ENCODE results near the gene EMX1. TPM values are rescaled to one million over a fixed set of nuclear protein-coding genes. Genes with fewer than 3 reads are reported as not detected.

EMX1 gene
- total RNA-seq, 1 donor = not detected

- no peak for DNase-seq (ENCODE audit: low read depth)
- no peak overlapping the region for H3K4me3 ChIP-seq (ENCODE audit: low read depth, low read length)
- TF ChIP-seq CTCF (IDR thresholded peaks at IDR 0.05; ENCODE audit: insufficient read depth, low read depth, low read length) = no peak
Measured at GRCh38 chr2:72979896-72980295, 62.6 kb downstream of the EMX1 start.

GRCh38 chr2:72980535-72981217 lies 63.4 kb downstream of the EMX1 start:
- peak; percentile 5 for DNase-seq (ENCODE audit: low read depth)
- no peak overlapping the region for H3K4me3 ChIP-seq (ENCODE audit: low read depth, low read length)
- TF ChIP-seq CTCF (IDR thresholded peaks at IDR 0.05; ENCODE audit: insufficient read depth, low read depth, low read length) = no peak

- no peak for TF ChIP-seq CTCF (IDR thresholded peaks at IDR 0.05; ENCODE audit: insufficient read depth, low read depth, low read length)
- H3K4me3 ChIP-seq (ENCODE audit: low read depth, low read length) = no peak overlapping the region
- DNase-seq (ENCODE audit: low read depth) = no peak
Measured at GRCh38 chr2:72981536-72981935, 64.2 kb downstream of the EMX1 start.

GRCh38 chr2:72982219-72982618 lies 64.9 kb downstream of the EMX1 start:
- no peak for TF ChIP-seq CTCF (IDR thresholded peaks at IDR 0.05; ENCODE audit: insufficient read depth, low read depth, low read length)
- no peak overlapping the region for H3K4me3 ChIP-seq (ENCODE audit: low read depth, low read length)
- peak; percentile 6 for DNase-seq (ENCODE audit: low read depth)

GRCh38 chr2:72982781-72983499 lies 65.6 kb downstream of the EMX1 start:
- no peak for DNase-seq (ENCODE audit: low read depth)
- TF ChIP-seq CTCF (IDR thresholded peaks at IDR 0.05; ENCODE audit: insufficient read depth, low read depth, low read length) = no peak
- H3K4me3 ChIP-seq (ENCODE audit: low read depth, low read length) = no peak overlapping the region

GRCh38 chr2:72983500-72984161 lies 66.3 kb downstream of the EMX1 start:
- no peak for DNase-seq (ENCODE audit: low read depth)
- no peak overlapping the region for H3K4me3 ChIP-seq (ENCODE audit: low read depth, low read length)
- no peak for TF ChIP-seq CTCF (IDR thresholded peaks at IDR 0.05; ENCODE audit: insufficient read depth, low read depth, low read length)
